ENCODE measurements around the gene LGALS12. TPM values are rescaled to one million over a fixed set of nuclear protein-coding genes. Genes with fewer than 3 reads are reported as not detected.

The LGALS12 gene
- total RNA-seq, 1 donor from 2014 or later: not detected

DNA sequence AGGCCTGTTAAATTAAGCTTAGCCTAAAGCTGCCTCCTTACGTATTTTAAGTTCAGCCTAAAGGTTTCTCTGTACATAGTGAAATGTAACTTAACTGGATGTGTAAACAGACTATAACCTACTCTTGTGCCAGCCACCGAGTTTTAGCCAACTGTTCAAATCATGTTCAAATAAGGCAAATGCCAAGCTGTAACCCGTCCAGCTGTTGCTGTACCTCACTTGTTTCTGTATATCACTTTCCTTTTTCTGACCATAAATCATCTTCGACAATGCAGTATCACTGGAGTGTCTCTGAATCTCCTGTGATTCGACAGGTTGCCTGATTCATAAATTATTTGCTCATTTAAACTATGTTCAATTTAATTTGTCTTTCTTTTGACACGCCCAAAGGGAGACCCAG is 10.9 kb upstream of the LGALS12 start:
- Histone ChIP-seq H3K4me3 (ENCODE audit: low read depth, low read length) (no peak overlapping the region), H3K36me3 (ENCODE audit: control insufficient read depth, insufficient read depth, low read length) (no peaks in the 10 kb centered on the region), H3K27me3 (ENCODE audit: control insufficient read depth, insufficient read depth, low read length) (peaks cover 17% of the 10 kb centered on the region)
- TF ChIP-seq, protein P1, sequence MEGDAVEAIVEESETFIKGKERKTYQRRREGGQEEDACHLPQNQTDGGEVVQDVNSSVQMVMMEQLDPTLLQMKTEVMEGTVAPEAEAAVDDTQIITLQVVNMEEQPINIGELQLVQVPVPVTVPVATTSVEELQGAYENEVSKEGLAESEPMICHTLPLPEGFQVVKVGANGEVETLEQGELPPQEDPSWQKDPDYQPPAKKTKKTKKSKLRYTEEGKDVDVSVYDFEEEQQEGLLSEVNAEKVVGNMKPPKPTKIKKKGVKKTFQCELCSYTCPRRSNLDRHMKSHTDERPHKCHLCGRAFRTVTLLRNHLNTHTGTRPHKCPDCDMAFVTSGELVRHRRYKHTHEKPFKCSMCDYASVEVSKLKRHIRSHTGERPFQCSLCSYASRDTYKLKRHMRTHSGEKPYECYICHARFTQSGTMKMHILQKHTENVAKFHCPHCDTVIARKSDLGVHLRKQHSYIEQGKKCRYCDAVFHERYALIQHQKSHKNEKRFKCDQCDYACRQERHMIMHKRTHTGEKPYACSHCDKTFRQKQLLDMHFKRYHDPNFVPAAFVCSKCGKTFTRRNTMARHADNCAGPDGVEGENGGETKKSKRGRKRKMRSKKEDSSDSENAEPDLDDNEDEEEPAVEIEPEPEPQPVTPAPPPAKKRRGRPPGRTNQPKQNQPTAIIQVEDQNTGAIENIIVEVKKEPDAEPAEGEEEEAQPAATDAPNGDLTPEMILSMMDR (IDR thresholded peaks at IDR 0.05; ENCODE audit: insufficient read depth, low read length, severe bottlenecking): no peak
- FAIRE-seq: no peak
- no peak for DNase-seq (ENCODE audit: low read depth)

DNA sequence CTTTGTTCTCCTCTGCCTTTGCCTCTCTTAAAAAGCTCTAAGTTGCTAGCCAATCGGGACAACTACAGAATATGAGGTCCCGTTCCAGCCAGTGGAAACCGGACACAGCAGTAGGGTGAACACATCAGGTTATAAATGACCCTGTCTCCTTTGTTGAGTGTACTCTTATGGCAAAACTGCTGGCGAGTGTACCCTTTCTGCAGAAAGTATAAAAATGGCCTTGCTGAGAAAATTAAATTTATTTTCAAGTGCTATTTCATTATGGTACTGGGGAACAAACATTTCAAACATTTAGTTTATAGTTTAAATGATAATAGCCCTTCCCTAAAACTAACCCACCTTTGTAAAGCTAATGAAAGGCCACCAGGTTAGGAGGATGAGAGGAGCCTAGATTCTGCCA is 6.0 kb upstream of the LGALS12 start:
- FAIRE-seq: no peak

DNA sequence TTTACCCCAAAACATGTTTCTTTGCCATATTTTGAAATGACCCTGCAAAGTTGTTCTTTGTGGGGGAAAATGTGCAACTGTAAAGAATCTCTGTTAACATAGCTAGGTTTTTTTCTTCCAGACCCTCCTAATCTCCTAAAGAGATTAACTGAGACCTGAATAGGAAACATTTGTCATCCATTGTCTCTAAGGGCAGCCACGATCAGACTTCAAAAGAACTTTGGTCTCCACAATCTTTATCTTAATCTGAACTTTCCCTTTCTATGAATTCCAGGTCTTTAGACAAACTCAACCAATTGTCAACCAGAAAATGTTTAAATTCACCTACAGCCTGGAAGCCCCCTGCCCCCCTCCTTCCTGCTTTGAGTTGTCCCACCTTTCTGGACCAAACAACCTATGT is 4.6 kb upstream of the LGALS12 start:
- DNase-seq (ENCODE audit: low read depth) (no peak), FAIRE-seq (no peak)
- Histone ChIP-seq H3K4me3 (ENCODE audit: low read depth, low read length) (no peak overlapping the region), H3K27me3 (ENCODE audit: control insufficient read depth, insufficient read depth, low read length) (no peaks in the 10 kb centered on the region), H3K36me3 (ENCODE audit: control insufficient read depth, insufficient read depth, low read length) (no peaks in the 10 kb centered on the region)
- TF ChIP-seq, protein P1 (IDR thresholded peaks at IDR 0.05; ENCODE audit: insufficient read depth, low read length, severe bottlenecking): no peak

More for the DNA sequence above, 6.0 kb upstream of the LGALS12 start:
- no peak for DNase-seq (ENCODE audit: low read depth)
- no peaks in the 10 kb centered on the region for H3K27me3 ChIP-seq (ENCODE audit: control insufficient read depth, insufficient read depth, low read length)
- H3K4me3 ChIP-seq (ENCODE audit: low read depth, low read length): no peak overlapping the region
- TF ChIP-seq, protein P1 (IDR thresholded peaks at IDR 0.05; ENCODE audit: insufficient read depth, low read length, severe bottlenecking): no peak
- H3K36me3 ChIP-seq (ENCODE audit: control insufficient read depth, insufficient read depth, low read length): no peaks in the 10 kb centered on the region

DNA sequence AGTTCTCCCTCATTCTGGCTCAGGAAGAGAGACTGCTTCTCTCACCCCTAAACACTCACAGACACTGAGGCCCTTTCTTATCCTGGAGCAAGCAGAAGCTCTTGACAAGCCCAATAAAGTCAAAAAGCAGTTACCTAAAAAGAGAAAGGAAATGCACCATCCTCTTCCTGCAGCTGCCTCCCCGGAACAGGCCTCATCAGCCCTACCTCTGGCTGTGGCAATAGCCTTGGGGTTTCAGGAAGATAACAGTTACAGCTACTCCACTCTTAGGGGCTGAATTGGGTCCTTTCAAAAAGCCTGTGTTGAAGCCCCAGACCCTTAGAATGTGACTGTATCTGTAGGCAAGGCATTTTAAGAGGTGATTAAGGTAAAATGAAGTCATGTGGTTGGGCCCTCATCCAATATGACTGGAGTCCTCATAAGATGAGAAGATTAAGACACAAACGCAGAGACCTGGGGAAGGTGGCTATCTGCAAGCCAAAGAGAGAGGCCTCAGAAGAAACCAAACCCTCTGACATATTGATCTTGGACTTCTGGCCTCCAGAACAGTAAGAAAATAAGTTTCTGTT is 3.5 kb upstream of the LGALS12 start:
- no peaks in the 10 kb centered on the region for H3K36me3 ChIP-seq (ENCODE audit: control insufficient read depth, insufficient read depth, low read length)
- no peak overlapping the region for H3K4me3 ChIP-seq (ENCODE audit: low read depth, low read length)
- DNase-seq (ENCODE audit: low read depth) (no peak), FAIRE-seq (no peak)
- TF ChIP-seq, protein P1 (IDR thresholded peaks at IDR 0.05; ENCODE audit: insufficient read depth, low read length, severe bottlenecking): no peak
- H3K27me3 ChIP-seq (ENCODE audit: control insufficient read depth, insufficient read depth, low read length): no peaks in the 10 kb centered on the region

DNA sequence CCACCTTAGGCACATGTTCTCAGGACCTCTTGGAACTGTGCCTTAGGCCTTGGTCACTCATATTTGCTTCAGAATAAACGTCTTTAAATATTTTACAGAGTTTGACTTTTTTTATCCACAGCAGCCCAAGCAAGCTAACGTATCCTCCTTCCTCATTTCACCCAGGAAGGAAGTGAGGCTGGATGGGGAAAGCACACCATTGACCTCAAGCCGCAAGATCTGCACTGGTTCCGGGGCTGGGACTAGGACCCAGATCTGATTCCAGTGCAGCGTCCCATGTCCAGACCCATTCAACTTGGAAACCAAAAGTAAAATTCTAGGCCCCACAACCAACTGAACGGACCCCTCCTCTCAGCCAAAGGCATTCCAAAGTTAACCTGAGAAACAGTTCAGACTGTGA is 2.4 kb upstream of the LGALS12 start:
- FAIRE-seq: no peak
- TF ChIP-seq, protein P1 (IDR thresholded peaks at IDR 0.05; ENCODE audit: insufficient read depth, low read length, severe bottlenecking): no peak
- Histone ChIP-seq H3K36me3 (ENCODE audit: control insufficient read depth, insufficient read depth, low read length) (no peaks in the 10 kb centered on the region), H3K27me3 (ENCODE audit: control insufficient read depth, insufficient read depth, low read length) (no peaks in the 10 kb centered on the region), H3K4me3 (ENCODE audit: low read depth, low read length) (no peak overlapping the region)
- no peak for DNase-seq (ENCODE audit: low read depth)

DNA sequence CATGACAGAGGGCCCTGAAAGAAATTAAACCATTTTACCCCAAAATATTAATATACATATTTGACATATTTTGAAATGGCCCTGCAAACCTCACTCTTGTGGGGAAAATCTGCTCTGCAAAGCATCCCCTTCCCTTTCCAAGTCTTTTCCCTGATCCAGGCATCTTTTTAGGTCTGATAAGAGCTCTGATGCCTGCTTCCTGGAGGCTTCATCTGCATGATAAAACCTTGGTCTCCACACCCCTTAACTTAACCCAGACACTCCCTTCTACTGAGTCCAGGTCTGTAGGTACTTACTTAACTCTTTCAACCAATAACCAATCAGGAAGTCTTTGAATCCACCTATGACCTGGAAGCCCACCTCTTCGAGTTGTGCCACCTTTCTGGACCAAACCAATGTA is 1.8 kb upstream of the LGALS12 start:
- Histone ChIP-seq H3K4me3 (ENCODE audit: low read depth, low read length) (no peak overlapping the region), H3K27me3 (ENCODE audit: control insufficient read depth, insufficient read depth, low read length) (no peaks in the 10 kb centered on the region), H3K36me3 (ENCODE audit: control insufficient read depth, insufficient read depth, low read length) (no peaks in the 10 kb centered on the region)
- TF ChIP-seq, protein P1 (IDR thresholded peaks at IDR 0.05; ENCODE audit: insufficient read depth, low read length, severe bottlenecking): no peak
- DNase-seq (ENCODE audit: low read depth): no peak
- no peak for FAIRE-seq
